IMR-90 (cell line): ENCODE data around the gene ACVR1B. TPM values are rescaled to one million over a fixed set of nuclear protein-coding genes. Genes with fewer than 3 reads are reported as not detected.

Experiments used
- ATAC-seq: fragments of 200-7000 bp; cut with Tn5 transposase; 2 replicates; pipeline ENCODE4 v1.9.1; 2020; ENCODE audit warnings: low read depth, mild to moderate bottlenecking, moderate library complexity
- BruUV-seq: library from RNA; stranded (reverse); fragments of 400-500 nt; replicated peaks from 2 replicates; lab custom pipeline; 2021; lab: Mats Ljungman, UMichigan
- CTCF ChIA-PET: fragments of 300-600 bp; formaldehyde crosslinking; extraction: SDS; loops from one replicate; lab custom pipeline; 2021; ENCODE audit warnings: antibody characterized with exemption; lab: Yijun Ruan, JAX
- POLR2A ChIA-PET: fragments of 300-600 bp; sonication (Branson Sonifier 250); formaldehyde crosslinking; loops from one replicate; lab custom pipeline; 2022; ENCODE audit warnings: antibody characterized with exemption; ENCODE audit not compliant: unreplicated experiment; lab: Charles Lee
- DNase-seq: peaks from one replicate; pipeline ENCODE4 v3.0.0; 2013
- H2AFZ ChIP-seq: replicated peaks from 2 replicates; pipeline ENCODE3; 2013; ENCODE audit warnings: low read length, mild to moderate bottlenecking; ENCODE audit not compliant: poor library complexity
- H2AK5ac ChIP-seq: 2 replicates; pipeline ENCODE4 v1.6.1; 2013; ENCODE audit warnings: low read depth, low read length, inconsistent platforms
- H2AK9ac ChIP-seq: replicated peaks from 2 replicates; pipeline ENCODE3; 2013; ENCODE audit warnings: mild to moderate bottlenecking, low read depth, low read length, moderate library complexity; ENCODE audit not compliant: poor library complexity
- H2BK120ac ChIP-seq: 2 replicates; pipeline ENCODE4 v1.6.1; 2013; ENCODE audit warnings: low read depth, low read length, inconsistent platforms
- H2BK15ac ChIP-seq: 3 replicates; pipeline ENCODE4 v1.6.1; 2013; ENCODE audit warnings: low read depth, low read length, inconsistent platforms
- H2BK20ac ChIP-seq: 2 replicates; pipeline ENCODE4 v1.6.1; 2013; ENCODE audit warnings: low read depth, mild to moderate bottlenecking, inconsistent platforms, low read length, moderate library complexity
- H2BK5ac ChIP-seq: 2 replicates; pipeline ENCODE4 v1.6.1; 2013; ENCODE audit warnings: mild to moderate bottlenecking, low read depth, low read length, inconsistent platforms; ENCODE audit not compliant: poor library complexity, severe bottlenecking
- H3K14ac ChIP-seq: replicated peaks from 2 replicates; pipeline ENCODE4 v1.6.1; 2013; ENCODE audit warnings: low read depth, low read length, inconsistent platforms
- H3K18ac ChIP-seq: 2 replicates; pipeline ENCODE4 v1.6.1; 2013; ENCODE audit warnings: low read depth, low read length, control low read depth
- H3K23ac ChIP-seq: 2 replicates; pipeline ENCODE4 v1.6.1; 2013; ENCODE audit warnings: low read depth, low read length, inconsistent platforms
- H3K27ac ChIP-seq: 2 replicates; pipeline ENCODE4 v1.5.1; 2013; ENCODE audit warnings: mild to moderate bottlenecking, control low read depth, low read length; ENCODE audit not compliant: insufficient read depth
- H3K27me3 ChIP-seq: 2 replicates; pipeline ENCODE4 v1.6.1; 2013; ENCODE audit warnings: low read length; ENCODE audit not compliant: control insufficient read depth, insufficient read depth
- H3K36me3 ChIP-seq: 2 replicates; pipeline ENCODE4 v1.6.1; 2013; ENCODE audit warnings: low read length, mixed read lengths; ENCODE audit not compliant: control insufficient read depth, insufficient read depth
- H3K4ac ChIP-seq: 2 replicates; pipeline ENCODE4 v1.6.1; 2013; ENCODE audit warnings: low read depth, low read length, inconsistent platforms
- H3K4me1 ChIP-seq: 2 replicates; pipeline ENCODE4 v1.6.1; 2013; ENCODE audit warnings: low read length, mixed read lengths; ENCODE audit not compliant: control insufficient read depth, insufficient read depth
- H3K4me2 ChIP-seq: 2 replicates; pipeline ENCODE4 v1.6.1; 2013; ENCODE audit warnings: low read depth, mild to moderate bottlenecking, control low read depth, low read length, moderate library complexity
- H3K4me3 ChIP-seq: 2 replicates; pipeline ENCODE4 v1.5.1; 2013; ENCODE audit warnings: low read depth, mild to moderate bottlenecking, control low read depth, low read length, moderate library complexity; ENCODE audit not compliant: insufficient read depth
- H3K56ac ChIP-seq: 2 replicates; pipeline ENCODE4 v1.6.1; 2013; ENCODE audit warnings: low read length, inconsistent platforms; ENCODE audit not compliant: insufficient read depth; ENCODE audit errors: extremely low read depth
- H3K79me1 ChIP-seq, 2 experiments: 2 replicates each; pipeline ENCODE4 v1.6.1; 2013; ENCODE audit warnings: low read length in 2 of 2, inconsistent platforms in 1 of 2, low read depth in 1 of 2
- H3K9ac ChIP-seq: 2 replicates; pipeline ENCODE4 v1.6.1; 2013; ENCODE audit warnings: low read depth, low read length, control low read depth
- H3K9me1 ChIP-seq: 2 replicates; pipeline ENCODE4 v1.6.1; 2013; ENCODE audit warnings: low read length, inconsistent platforms; ENCODE audit not compliant: insufficient read depth
- H3K9me3 ChIP-seq: 2 replicates; pipeline ENCODE4 v1.6.1; 2013; ENCODE audit warnings: low read length; ENCODE audit not compliant: control insufficient read depth, insufficient read depth
- H4K20me1 ChIP-seq: 2 replicates; pipeline ENCODE4 v1.6.1; 2013; ENCODE audit warnings: low read length, inconsistent platforms; ENCODE audit not compliant: insufficient read depth
- H4K5ac ChIP-seq: 2 replicates; pipeline ENCODE4 v1.6.1; 2013; ENCODE audit warnings: mild to moderate bottlenecking, low read depth, low read length, control low read depth
- H4K8ac ChIP-seq, 2 experiments: 2 replicates each; pipeline ENCODE4 v1.6.1; 2013; ENCODE audit warnings: low read depth in 2 of 2, low read length in 2 of 2, control low read depth in 1 of 2, inconsistent platforms in 1 of 2
- H4K91ac ChIP-seq: 2 replicates; pipeline ENCODE4 v1.6.1; 2013; ENCODE audit warnings: low read depth, low read length, inconsistent platforms; ENCODE audit not compliant: insufficient read depth
- CTCF ChIP-seq: conservative IDR thresholded peaks from 2 replicates; pipeline ENCODE4 v1.5.1; 2012; ENCODE audit warnings: mild to moderate bottlenecking, low read depth, low read length, improper control_type of control experiment
- MAZ ChIP-seq: IDR thresholded peaks from 2 replicates; pipeline ENCODE4 v1.6.1; 2012; ENCODE audit warnings: low read depth, mild to moderate bottlenecking, low read length, improper control_type of control experiment, moderate library complexity, borderline replicate concordance
- MXI1 ChIP-seq: IDR thresholded peaks from 2 replicates; pipeline ENCODE4 v1.6.1; 2012; ENCODE audit warnings: low read depth, mild to moderate bottlenecking, low read length, moderate library complexity, borderline replicate concordance
- RAD21 ChIP-seq: IDR thresholded peaks from 2 replicates; pipeline ENCODE4 v1.6.1; 2012; ENCODE audit warnings: low read length, improper control_type of control experiment
- SMC3 ChIP-seq: fragments of 150-350 bp; IDR thresholded peaks from 2 replicates; pipeline ENCODE4 v1.6.1; 2016; ENCODE audit warnings: low read depth, mild to moderate bottlenecking, antibody characterized with exemption, low read length, moderate library complexity
- WGBS, 2 experiments: methylation state at CpG; one replicate each; pipeline versions ENCODE4 v1.1.5 to v1.1.7; 2013; ENCODE audit warnings: missing lambda C conversion rate in 2 of 2; ENCODE audit not compliant: insufficient read length in 1 of 2; ENCODE audit errors: extremely low coverage in 2 of 2; 5-methylcytosine and 5-hydroxymethylcytosine counted together
- dilution Hi-C: fragments of 300-500 bp; cut with HindIII; formaldehyde crosslinking; loops from one replicate; pipeline ENCODE4 v1.14.3; 2018; ENCODE audit warnings: low sequenced_read_pairs; ENCODE audit not compliant: unreplicated experiment
- in situ Hi-C: fragments of 300-500 bp; cut with MboI; formaldehyde crosslinking; loops from 3 replicates; pipeline ENCODE4 v1.14.3; 2019; ENCODE audit warnings: low sequenced_read_pairs, inconsistent platforms, mixed read lengths
- intact Hi-C: fragments of 100-400 bp; cut with micrococcal nuclease; formaldehyde crosslinking; loops from 2 replicates; pipeline ENCODE4 v1.10.0; 2022
- polyA plus RNA-seq, 3 experiments: library from polyadenylated mRNA; depleted of rRNA; stranded (reverse); fragments of >200 nt; gene quantifications; 2 replicates each; pipeline ENCODE4 v1.2.3, GENCODE V29; 2012; ENCODE audit warnings: low replicate concordance in 1 of 3
- total RNA-seq: library from RNA; depleted of rRNA; stranded (reverse); fragments of >200 nt; gene quantifications from 2 replicates; pipeline ENCODE4 v1.2.3, GENCODE V29; 2012

The ACVR1B gene
- total and polyA plus RNA-seq, 2 of the 4 experiments (the other 2 are of a cell fraction): 5.7 to 13.6 TPM

GRCh38 chr12:52004042-52004648 is 52.6 kb downstream of the ACVR1B start:
- Histone ChIP-seq H4K8ac (no peak overlapping the region), H3K79me1 (peaks cover 3 to 24% of the 10 kb centered on the region in 2 experiments; a peak in 3 of 4 replicates), H3K4me1 (peaks cover 4% of the 10 kb centered on the region; the same call in 1 of the 2 replicates), H3K27ac (no peak overlapping the region), H3K4me2 (no peak overlapping the region), H3K14ac (no peak overlapping the region), H3K4ac (no peak overlapping the region; the same call in 1 of the 2 replicates), H2AFZ (peak overlapping the region; percentile 64), H2BK120ac (no peak overlapping the region), H2BK20ac (no peak overlapping the region), H3K27me3 (no peaks in the 10 kb centered on the region), H3K18ac (no peak overlapping the region), H3K56ac (no peak overlapping the region), H2BK15ac (no peak overlapping the region), H4K91ac (no peak overlapping the region), H2AK9ac (peak overlapping the region; percentile 86), H3K23ac (no peak overlapping the region), H4K20me1 (no peaks in the 10 kb centered on the region; the same call in 1 of the 2 replicates), H3K9me1 (peaks cover 10% of the 10 kb centered on the region; the same call in 1 of the 2 replicates), H4K5ac (no peak overlapping the region), H3K4me3 (no peak overlapping the region), H2BK5ac (no peak overlapping the region), H3K9ac (no peak overlapping the region), H3K9me3 (no peaks in the 10 kb centered on the region), H2AK5ac (0 out of 2 replicates have a peak overlapping the region, but pooled peaks have one; percentile 26), H3K36me3 (peaks cover 2% of the 10 kb centered on the region)
- ChIA-PET CTCF (interaction anchor here (0.6 to 7.8 kb wide), 11 partner anchors 9 to 1274 kb away, joined by 3 to 128 read pairs (median 4); partner anchors contain the start of gene NR4A1), POLR2A (interaction anchor here (1.2 kb wide), 1 partner anchor 16 kb away, joined by 3 read pairs; no protein-coding TSS in a partner anchor)
- BruUV-seq: no TSS peak
- in situ Hi-C loops: no loop called here
- TF ChIP-seq SMC3 (peak; percentile 93), RAD21 (peak; percentile 87), MAZ (peak; percentile 74; the same call in 1 of the 2 replicates), CTCF (peak; percentile 84), MXI1 (no peak)
- DNase-seq: peak; percentile 55
- WGBS, 2 experiments: no CpG with 5 or more reads among the region's 5 CpGs
- dilution Hi-C loops: no loop called here
- peak; percentile 51 for ATAC-seq
- intact Hi-C loops: loop anchor here (1.0 kb wide), 1 partner anchor 16 kb away; no protein-coding TSS in a partner anchor
